PC-9 (cell line): Measurements from ENCODE around the gene NPL.

Experiments
- CTCF ChIP-seq: fragments of 200-600 bp; sonication (generic); conservative IDR thresholded peaks from 2 replicates; pipeline ENCODE4 v1.6.1; 2017; ENCODE audit warnings: mixed run types, antibody characterized with exemption, mild to moderate bottlenecking, moderate library complexity
- EZH2 ChIP-seq: fragments of 200-600 bp; sonication (generic); IDR thresholded peaks from 2 replicates; pipeline ENCODE4 v1.8.0; 2017; ENCODE audit warnings: antibody characterized with exemption, low read depth

DNA sequence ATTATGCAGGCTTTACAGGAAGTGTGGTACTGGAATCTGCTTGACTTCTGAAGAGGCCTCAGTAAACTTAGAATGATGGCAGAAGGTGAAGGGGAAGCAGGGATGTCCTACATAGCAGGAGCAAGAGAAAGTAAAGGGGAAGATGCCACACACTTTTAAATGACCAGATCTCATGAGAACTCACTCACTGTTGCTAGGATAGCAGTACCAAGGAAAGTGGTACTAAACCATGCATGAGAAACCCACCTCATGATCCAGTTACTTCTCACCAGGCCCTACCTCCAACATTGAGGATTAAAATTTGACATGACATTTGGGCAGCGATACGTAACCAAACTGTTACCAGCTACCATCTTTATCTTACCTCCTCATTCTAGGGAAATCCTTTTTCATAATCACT is 59.2 kb downstream of the NPL start:
- TF ChIP-seq CTCF: no peak
- TF ChIP-seq EZH2: no peak
